Measurements from ENCODE around the gene EDAR. TPM values are rescaled to one million over a fixed set of nuclear protein-coding genes. Genes with fewer than 3 reads are reported as not detected.

Gene EDAR
- total RNA-seq, 1 donor from 2014 or later, result not detected

- H3K4me1 ChIP-seq (ENCODE audit: insufficient read depth, low read length), result no peaks in the 10 kb centered on the region
- no peak overlapping the region for H3K4me2 ChIP-seq (ENCODE audit: low read length)
- DNase-seq (ENCODE audit: low read depth), result no peak
- H3K79me2 ChIP-seq (ENCODE audit: insufficient read depth, low read length), result no peaks in the 10 kb centered on the region
- Mint-ChIP-seq H3K27ac (ENCODE audit: unreplicated experiment) (no peak overlapping the region), H3K27me3 (ENCODE audit: low read depth, unreplicated experiment) (peaks cover 59% of the 10 kb centered on the region), H3K36me3 (ENCODE audit: low read depth, unreplicated experiment) (no peaks in the 10 kb centered on the region), H3K9me3 (ENCODE audit: unreplicated experiment) (no peaks in the 10 kb centered on the region), H3K4me1 (ENCODE audit: low read depth, unreplicated experiment) (no peaks in the 10 kb centered on the region), H3K4me3 (ENCODE audit: unreplicated experiment) (no peak overlapping the region)
- no peak overlapping the region for H3K27ac ChIP-seq (ENCODE audit: low read depth, low read length)
- no peak overlapping the region for H2AFZ ChIP-seq (ENCODE audit: low read depth, low read length)
- H3K27me3 ChIP-seq (ENCODE audit: insufficient read depth, low read length), result peaks cover 44% of the 10 kb centered on the region
- FAIRE-seq, result no peak
- TF ChIP-seq EZH2 (IDR thresholded peaks at IDR 0.05; ENCODE audit: insufficient read depth, low read length) (no peak), CTCF (IDR thresholded peaks at IDR 0.05; ENCODE audit: insufficient read depth, low read depth, low read length) (no peak)
- no peaks in the 10 kb centered on the region for H3K36me3 ChIP-seq (ENCODE audit: insufficient read depth, low read length)
- H3K4me3 ChIP-seq (ENCODE audit: insufficient read depth, low read depth, low read length), result no peak overlapping the region
- H3K9me3 ChIP-seq (ENCODE audit: insufficient read depth, low read depth, low read length), result no peaks in the 10 kb centered on the region
- H3K9ac ChIP-seq (ENCODE audit: low read length), result no peak overlapping the region
- no peaks in the 10 kb centered on the region for H4K20me1 ChIP-seq (ENCODE audit: insufficient read depth, low read length)
Measured at GRCh38 chr2:108934583-108935245, 54.3 kb downstream of the EDAR start.

GRCh38 chr2:108934151-108934550 lies 54.9 kb downstream of the EDAR start:
- H3K27me3 Mint-ChIP-seq (ENCODE audit: low read depth, unreplicated experiment), result peaks cover 59% of the 10 kb centered on the region

More at GRCh38 chr2:108934151-108934550, 54.9 kb downstream of the EDAR start:
- H4K20me1 ChIP-seq (ENCODE audit: insufficient read depth, low read length), result no peaks in the 10 kb centered on the region
- no peak overlapping the region for H2AFZ ChIP-seq (ENCODE audit: low read depth, low read length)
- no peaks in the 10 kb centered on the region for H3K9me3 Mint-ChIP-seq (ENCODE audit: unreplicated experiment)
- H3K27me3 ChIP-seq (ENCODE audit: insufficient read depth, low read length), result peaks cover 45% of the 10 kb centered on the region
- no peak overlapping the region for H3K9ac ChIP-seq (ENCODE audit: low read length)
- no peaks in the 10 kb centered on the region for H3K36me3 Mint-ChIP-seq (ENCODE audit: low read depth, unreplicated experiment)
- H3K4me1 Mint-ChIP-seq (ENCODE audit: low read depth, unreplicated experiment), result no peaks in the 10 kb centered on the region
- H3K9me3 ChIP-seq (ENCODE audit: insufficient read depth, low read depth, low read length), result no peaks in the 10 kb centered on the region
- no peak overlapping the region for H3K4me3 Mint-ChIP-seq (ENCODE audit: unreplicated experiment)
- no peak overlapping the region for H3K4me2 ChIP-seq (ENCODE audit: low read length)
- DNase-seq (ENCODE audit: low read depth), result no peak
- TF ChIP-seq EZH2 (IDR thresholded peaks at IDR 0.05; ENCODE audit: insufficient read depth, low read length) (no peak), CTCF (IDR thresholded peaks at IDR 0.05; ENCODE audit: insufficient read depth, low read depth, low read length) (no peak)
- FAIRE-seq, result no peak
- no peak overlapping the region for H3K27ac Mint-ChIP-seq (ENCODE audit: unreplicated experiment)
- H3K36me3 ChIP-seq (ENCODE audit: insufficient read depth, low read length), result no peaks in the 10 kb centered on the region
- no peaks in the 10 kb centered on the region for H3K79me2 ChIP-seq (ENCODE audit: insufficient read depth, low read length)
- H3K27ac ChIP-seq (ENCODE audit: low read depth, low read length), result no peak overlapping the region
- no peaks in the 10 kb centered on the region for H3K4me1 ChIP-seq (ENCODE audit: insufficient read depth, low read length)
- H3K4me3 ChIP-seq (ENCODE audit: insufficient read depth, low read depth, low read length), result no peak overlapping the region

Measured in astrocyte (in vitro differentiated cells and primary cell).